Activated naive CD4-positive, alpha-beta T cell treated with anti-CD3 and anti-CD28 coated beads, Interleukin-2, amount 50 U/mL, for 16 hours (primary cell): Measurements from ENCODE around the gene DNAAF3.

ENCODE experiments used
- DNase-seq: peaks from one replicate; pipeline ENCODE4 v3.0.0-alpha.2; 2020

Gene DNAAF3

DNA sequence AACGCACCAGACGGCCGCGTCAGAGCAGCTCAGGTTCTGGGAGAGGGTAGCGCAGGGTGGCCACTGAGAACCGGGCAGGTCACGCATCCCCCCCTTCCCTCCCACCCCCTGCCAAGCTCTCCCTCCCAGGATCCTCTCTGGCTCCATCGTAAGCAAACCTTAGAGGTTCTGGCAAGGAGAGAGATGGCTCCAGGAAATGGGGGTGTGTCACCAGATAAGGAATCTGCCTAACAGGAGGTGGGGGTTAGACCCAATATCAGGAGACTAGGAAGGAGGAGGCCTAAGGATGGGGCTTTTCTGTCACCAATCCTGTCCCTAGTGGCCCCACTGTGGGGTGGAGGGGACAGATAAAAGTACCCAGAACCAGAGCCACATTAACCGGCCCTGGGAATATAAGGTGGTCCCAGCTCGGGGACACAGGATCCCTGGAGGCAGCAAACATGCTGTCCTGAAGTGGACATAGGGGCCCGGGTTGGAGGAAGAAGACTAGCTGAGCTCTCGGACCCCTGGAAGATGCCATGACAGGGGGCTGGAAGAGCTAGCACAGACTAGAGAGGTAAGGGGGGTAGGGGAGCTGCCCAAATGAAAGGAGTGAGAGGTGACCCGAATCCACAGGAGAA is 50.9 kb downstream of the DNAAF3 start:
- DNase-seq: no peak

- DNase-seq: no peak
Observed at GRCh38 chr19:55114566-55115145, 51.8 kb downstream of the DNAAF3 start.

- no peak for DNase-seq
Observed at GRCh38 chr19:55113570-55114039, 52.8 kb downstream of the DNAAF3 start.

- no peak for DNase-seq
Observed at GRCh38 chr19:55112777-55113569, 53.4 kb downstream of the DNAAF3 start.

DNA sequence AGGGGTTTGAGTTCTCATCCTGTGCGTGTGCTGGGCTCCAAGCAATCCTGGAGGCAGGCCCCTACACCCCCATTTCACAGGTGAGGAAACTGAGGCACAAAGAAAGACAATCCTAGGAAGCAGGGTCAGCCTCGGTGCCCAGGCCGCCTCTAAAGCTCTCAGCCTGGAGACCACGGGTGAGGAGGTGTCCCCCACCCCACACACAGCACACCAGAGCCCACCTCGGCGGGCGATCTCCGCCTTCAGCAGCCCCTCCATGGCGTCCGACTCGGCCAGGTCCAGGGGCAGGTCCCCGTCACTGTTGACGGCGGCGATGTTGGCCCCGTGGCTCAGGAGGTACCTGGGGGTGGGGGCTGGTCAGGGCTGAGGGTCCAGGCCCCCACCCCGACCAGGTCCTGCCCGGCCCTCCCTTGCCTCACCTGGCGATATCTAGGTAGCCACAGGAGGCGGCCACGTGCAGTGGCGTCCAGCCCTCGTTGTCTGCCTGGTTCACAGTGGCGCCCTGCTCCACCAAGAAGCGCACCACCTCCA is 54.1 kb downstream of the DNAAF3 start:
- no peak for DNase-seq

GRCh38 chr19:55111238-55111831 is 55.1 kb downstream of the DNAAF3 start:
- DNase-seq: no peak

DNA sequence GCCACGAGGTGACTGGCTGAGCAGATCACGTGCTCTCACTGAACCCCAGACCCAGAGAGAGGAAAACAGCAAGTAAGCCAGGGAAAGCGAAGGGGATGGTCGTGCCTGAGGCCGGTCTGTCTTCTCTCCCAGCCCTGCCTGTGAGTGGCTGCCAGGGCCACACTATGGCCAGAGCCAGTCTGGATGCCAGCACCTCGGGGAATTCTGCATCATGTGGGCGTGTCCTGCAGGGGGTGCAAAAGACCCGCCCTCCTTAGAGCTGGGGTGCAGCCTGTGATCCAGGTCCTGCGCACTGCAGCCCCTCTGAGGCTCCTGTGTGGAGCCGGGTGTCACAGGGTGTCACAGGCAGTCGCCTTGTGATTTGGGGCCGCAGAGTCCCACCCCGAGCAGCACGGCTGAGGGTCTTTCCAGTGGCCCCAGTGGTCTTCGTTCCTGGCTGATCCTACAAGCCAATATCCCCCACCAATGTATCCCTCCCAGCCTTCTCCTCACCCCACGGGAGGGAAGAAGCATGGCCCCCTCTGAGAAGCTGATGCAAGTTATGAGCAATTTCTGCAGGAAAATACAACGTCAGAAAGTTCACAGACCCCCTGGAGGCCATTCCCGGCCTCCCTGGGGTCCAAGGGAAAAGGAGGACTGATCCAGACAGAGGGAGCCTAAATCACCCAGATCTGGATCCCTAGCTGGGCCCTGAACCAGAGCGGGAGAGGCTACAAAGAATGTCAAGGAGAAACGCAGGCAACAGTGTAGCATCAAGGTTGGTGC is 56.7 kb downstream of the DNAAF3 start:
- DNase-seq: no peak
